ENCODE results near the gene ARHGAP9. TPM values are rescaled to one million over a fixed set of nuclear protein-coding genes. Genes with fewer than 3 reads are reported as not detected.
"Not testable (repeated sequence)": the region's sequence is repeated elsewhere in the genome, so short reads cannot be mapped to it uniquely, and the experiment has no call there.

The ARHGAP9 gene
- polyA plus RNA-seq, 1 donor = 4.2 TPM

- DNase-seq (ENCODE audit: low read depth) = not testable (repeated sequence)
Measured at GRCh38 chr12:57495051-57495701, 15.5 kb upstream of the ARHGAP9 start.

- DNase-seq (ENCODE audit: low read depth) = no peak
Measured at GRCh38 chr12:57491393-57492280, 12.0 kb upstream of the ARHGAP9 start.

GRCh38 chr12:57490126-57490525, 10.5 kb upstream of the ARHGAP9 start:
- DNase-seq (ENCODE audit: low read depth) = no peak

GRCh38 chr12:57489157-57489641, 9.5 kb upstream of the ARHGAP9 start:
- DNase-seq (ENCODE audit: low read depth) = no peak

GRCh38 chr12:57488402-57489156, 8.9 kb upstream of the ARHGAP9 start:
- DNase-seq (ENCODE audit: low read depth) = no peak

- peak; percentile 97 for DNase-seq (ENCODE audit: low read depth)
Measured at GRCh38 chr12:57487597-57488401, 8.1 kb upstream of the ARHGAP9 start, which contains the start of gene MARS1. TSS of gene MARS1 (plus strand) at chr12:57488068. CDS start at chr12:57488091, 23 bp downstream.

- DNase-seq (ENCODE audit: low read depth) = no peak
Measured at GRCh38 chr12:57487055-57487596, 7.5 kb upstream of the ARHGAP9 start.

- no peak for DNase-seq (ENCODE audit: low read depth)
Measured at GRCh38 chr12:57485695-57486094, 6.0 kb upstream of the ARHGAP9 start.

- no peak for DNase-seq (ENCODE audit: low read depth)
Measured at GRCh38 chr12:57483466-57483865, 3.8 kb upstream of the ARHGAP9 start.

GRCh38 chr12:57481671-57482070, 2.0 kb upstream of the ARHGAP9 start:
- DNase-seq (ENCODE audit: low read depth) = no peak

- DNase-seq (ENCODE audit: low read depth) = no peak
Measured at GRCh38 chr12:57479043-57479375, 657 bp downstream of the ARHGAP9 start.

- DNase-seq (ENCODE audit: low read depth) = no peak
Measured at GRCh38 chr12:57477710-57478681, 1.7 kb downstream of the ARHGAP9 start.

GRCh38 chr12:57476993-57477709, 2.5 kb downstream of the ARHGAP9 start:
- no peak for DNase-seq (ENCODE audit: low read depth)

- no peak for DNase-seq (ENCODE audit: low read depth)
Measured at GRCh38 chr12:57476162-57476992, 3.3 kb downstream of the ARHGAP9 start.

GRCh38 chr12:57475271-57476161, 4.2 kb downstream of the ARHGAP9 start:
- DNase-seq (ENCODE audit: low read depth) = no peak

- DNase-seq (ENCODE audit: low read depth) = no peak
Measured at GRCh38 chr12:57474862-57475261, 4.8 kb downstream of the ARHGAP9 start.

GRCh38 chr12:57474430-57474829, 5.2 kb downstream of the ARHGAP9 start:
- DNase-seq (ENCODE audit: low read depth) = no peak
